A549 (cell line): ENCODE data around the gene ITGB7. TPM values are rescaled to one million over a fixed set of nuclear protein-coding genes. Genes with fewer than 3 reads are reported as not detected.

Source experiments
- ATAC-seq, 2 experiments: fragments of 200-7000 bp in 1 of 2; fragments of >200 bp in 1 of 2; cut with Nextera tagmentation in 1 of 2; cut with Tn5 transposase in 1 of 2; 3 replicates each; pipeline versions ENCODE4 v1.8.0 to v1.9.1; 2018 to 2020; ENCODE audit warnings: mild to moderate bottlenecking in 1 of 2, moderate library complexity in 1 of 2
- CTCF ChIA-PET: fragments of 300-600 bp; sonication (Branson Sonifier 250); formaldehyde crosslinking; extraction: SDS; loops from one replicate; lab custom pipeline; 2021; ENCODE audit warnings: antibody characterized with exemption, inconsistent platforms; lab: Yijun Ruan, JAX
- POLR2A ChIA-PET: fragments of 350-600 bp; formaldehyde crosslinking; extraction: SDS; loops from one replicate; lab custom pipeline; 2021; ENCODE audit warnings: antibody characterized with exemption, inconsistent platforms; lab: Yijun Ruan, JAX
- DNase-seq, 2 experiments: peaks; one replicate each; pipeline versions ENCODE4 v3.0.0 to v3.0.0-alpha.2; 2011 to 2016; ENCODE audit warnings: low read depth in 1 of 2, low spot score in 1 of 2
- FAIRE-seq: peaks from 2 replicates; lab custom pipeline; 2011; peaks lifted over from hg19 to GRCh38; lab: Jason Lieb, UNC
- H3K27ac ChIP-seq, 2 experiments: fragments of >200 bp; sonication (Bioruptor Twin); formaldehyde crosslinking; 3 replicates each; pipeline ENCODE4 v1.5.1; 2016 to 2017
- H3K4me1 ChIP-seq: fragments of >200 bp; sonication (Bioruptor Twin); formaldehyde crosslinking; 3 replicates; pipeline ENCODE4 v1.6.1; 2016
- H3K4me2 ChIP-seq: fragments of >200 bp; sonication (Bioruptor Twin); formaldehyde crosslinking; 3 replicates; pipeline ENCODE4 v1.6.1; 2016
- H3K4me3 ChIP-seq: fragments of >200 bp; sonication (Bioruptor Twin); formaldehyde crosslinking; 3 replicates; pipeline ENCODE4 v1.5.1; 2016
- H3K9me3 ChIP-seq: fragments of >200 bp; sonication (Bioruptor Twin); formaldehyde crosslinking; 3 replicates; pipeline ENCODE4 v1.6.1; 2016
- CHD2 ChIP-seq: fragments of 150-350 bp; IDR thresholded peaks from 2 replicates; pipeline ENCODE4 v1.6.1; 2014; ENCODE audit warnings: low read length; ENCODE audit not compliant: partially characterized antibody
- FOSL2 ChIP-seq, 2 experiments: fragments of 450-650 bp in 1 of 2; fragments of >200 bp in 1 of 2; sonication (Bioruptor Twin) in 1 of 2; formaldehyde crosslinking; IDR thresholded peaks; 2 replicates each; pipeline versions ENCODE4 v1.5.0 to v1.6.1; 2016 to 2020; ENCODE audit warnings: mild to moderate bottlenecking in 1 of 2, moderate library complexity in 1 of 2
- GATA3 ChIP-seq: IDR thresholded peaks from 2 replicates; pipeline ENCODE4 v1.6.1; 2012; ENCODE audit warnings: borderline replicate concordance
- HDAC2 ChIP-seq: fragments of 200-600 bp; sonication (generic); IDR thresholded peaks from 2 replicates; pipeline ENCODE4 v1.6.1; 2016
- JUN ChIP-seq, 2 experiments: fragments of >200 bp; sonication (Bioruptor Twin); formaldehyde crosslinking; IDR thresholded peaks; 2 replicates in 1 of 2; 3 replicates in 1 of 2; pipeline ENCODE4 v1.6.1; 2016 to 2017
- KDM1A ChIP-seq: fragments of 200-600 bp; sonication (generic); IDR thresholded peaks from 2 replicates; pipeline ENCODE4 v1.6.1; 2016; ENCODE audit warnings: low read depth, mild to moderate bottlenecking
- KDM5A ChIP-seq: fragments of 200-600 bp; sonication (generic); IDR thresholded peaks from 2 replicates; pipeline ENCODE4 v1.6.1; 2016; ENCODE audit warnings: antibody characterized with exemption, mild to moderate bottlenecking
- MAZ ChIP-seq: fragments of 150-350 bp; IDR thresholded peaks from 2 replicates; pipeline ENCODE4 v1.6.1; 2014; ENCODE audit warnings: antibody characterized with exemption, low read depth, low read length, borderline replicate concordance
- MYC ChIP-seq: IDR thresholded peaks from 2 replicates; pipeline ENCODE4 v1.6.1; 2012; ENCODE audit warnings: mild to moderate bottlenecking, inconsistent platforms, low read length, improper control_type of control experiment, borderline replicate concordance
- NR3C1 ChIP-seq: fragments of >200 bp; sonication (Bioruptor Twin); formaldehyde crosslinking; IDR thresholded peaks from 3 replicates; pipeline ENCODE4 v1.6.1; 2017
- PHF8 ChIP-seq: fragments of 200-600 bp; sonication (generic); IDR thresholded peaks from 2 replicates; pipeline ENCODE4 v1.6.1; 2016; ENCODE audit warnings: low read depth, mild to moderate bottlenecking, antibody characterized with exemption, moderate library complexity, borderline replicate concordance
- POLR2A ChIP-seq: IDR thresholded peaks from 2 replicates; pipeline ENCODE4 v1.6.1; 2012; ENCODE audit warnings: mild to moderate bottlenecking, low read length
- RAD21 ChIP-seq, 2 experiments: fragments of >200 bp in 1 of 2; sonication (Bioruptor Twin) in 1 of 2; formaldehyde crosslinking in 1 of 2; IDR thresholded peaks in 1 of 2; conservative IDR thresholded peaks in 1 of 2; 2 replicates in 1 of 2; 3 replicates in 1 of 2; pipeline ENCODE4 v1.6.1; 2012 to 2018; ENCODE audit warnings: inconsistent platforms in 1 of 2
- RFX5 ChIP-seq: fragments of 450-650 bp; IDR thresholded peaks from 2 replicates; pipeline ENCODE4 v1.7.1; 2014; ENCODE audit warnings: antibody characterized with exemption, mild to moderate bottlenecking, moderate library complexity
- TP53 ChIP-seq: fragments of 250-450 bp; sonication (Bioruptor Pico); IDR thresholded peaks from 2 replicates; pipeline ENCODE4 v1.5.0; 2021; ENCODE audit warnings: mild to moderate bottlenecking, moderate library complexity
- WGBS: methylation state at CpG from one replicate; pipeline ENCODE4 v1.1.6; 2017; ENCODE audit errors: missing lambda C conversion rate; 5-methylcytosine and 5-hydroxymethylcytosine counted together
- polyA plus RNA-seq, 4 experiments: library from polyadenylated mRNA; depleted of rRNA in 3 of 4; stranded (reverse); fragments of >200 nt; fragmentation: RNase III in 1 of 4; extraction: RNeasy Plus Mini Kit Qiagen cat#74134 plus additional on column Dnase treatment in 1 of 4; gene quantifications; 2 replicates in 3 of 4; 3 replicates in 1 of 4; pipeline ENCODE4 v1.2.3, GENCODE V29; 2011 to 2017
- TF ChIP-seq, protein P1 (sequence below): fragments of >200 bp; sonication (Bioruptor Twin); formaldehyde crosslinking; IDR thresholded peaks from 3 replicates; pipeline ENCODE4 v1.6.1; 2016
- TF ChIP-seq, protein P2 (sequence below): IDR thresholded peaks from 2 replicates; pipeline ENCODE4 v1.6.1; 2012
- TF ChIP-seq, protein P3 (sequence below): IDR thresholded peaks from 2 replicates; pipeline ENCODE4 v1.6.1; 2012; ENCODE audit warnings: low read depth, borderline replicate concordance
- TF ChIP-seq, protein P4 (sequence below): fragments of 250-450 bp; sonication (Bioruptor Pico); IDR thresholded peaks from 2 replicates; pipeline ENCODE4 v1.5.0; 2020; ENCODE audit warnings: low read depth, mild to moderate bottlenecking, moderate library complexity
- TF ChIP-seq, protein P5 (sequence below): IDR thresholded peaks from 2 replicates; pipeline ENCODE4 v1.6.1; 2012

ITGB7 gene
- polyA plus RNA-seq, 2 of the 4 experiments (the other 2 are of a cell fraction), result 0.54 to 0.56 TPM

DNA sequence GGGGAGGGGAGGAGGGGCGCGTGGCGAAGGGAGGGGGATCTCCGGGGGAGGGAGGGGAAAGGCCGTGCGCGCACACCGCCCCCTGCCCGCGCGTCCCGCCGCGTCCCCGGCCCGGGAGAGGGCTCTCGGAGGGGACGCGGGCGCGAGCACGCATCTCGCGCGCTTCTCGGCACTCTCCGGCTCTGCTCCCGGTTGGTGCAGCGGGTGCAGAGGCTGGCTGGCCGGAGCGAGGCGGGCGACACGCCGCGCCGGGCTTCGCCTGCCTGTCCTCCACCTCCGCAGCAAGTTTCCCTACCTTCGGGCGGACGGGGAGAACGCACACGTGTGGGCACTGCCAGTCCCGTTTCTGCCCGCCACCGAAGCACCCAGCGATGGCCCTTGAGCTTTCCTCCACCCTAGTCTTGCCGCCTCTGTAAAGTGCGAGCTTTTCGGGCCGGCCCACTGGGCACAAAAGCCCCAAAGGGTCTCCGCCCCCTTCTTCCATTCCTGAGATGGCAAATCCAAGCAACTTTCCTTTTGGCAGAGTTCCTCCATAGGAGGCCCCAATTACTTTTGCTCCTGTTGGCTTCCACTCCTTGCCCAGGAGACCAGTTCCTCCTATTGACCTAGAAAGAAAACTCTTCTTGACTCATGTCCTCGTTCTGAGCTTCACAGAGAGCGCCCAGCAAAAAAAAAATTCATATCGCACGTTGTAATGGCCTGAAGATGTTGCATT is 26.0 kb downstream of the ITGB7 start:
- Histone ChIP-seq H3K4me2 (peak overlapping the region; percentile 82), H3K27ac (peak overlapping the region; percentile 92 to 93), H3K4me1 (peaks cover 32% of the 10 kb centered on the region), H3K9me3 (no peaks in the 10 kb centered on the region), H3K4me3 (peak overlapping the region; percentile 76)
- ATAC-seq (peak; percentile 76 to 87), FAIRE-seq (no peak), DNase-seq (peak; percentile 88 to 91)
- 4% methylated on average over 41 of the region's 57 CpGs for WGBS
- ChIA-PET POLR2A (interaction anchor here (0.6 to 2.3 kb wide), 18 partner anchors 10 to 198 kb away, joined by 3 to 33 read pairs (median 6); partner anchors contain the start of genes MYG1, PFDN5 and SPRYD3), CTCF (interaction anchor here (0.6 to 36.2 kb wide), 9 partner anchors 17 to 116 kb away, joined by 3 to 646 read pairs (median 6); partner anchors contain the start of gene ITGB7)
- TF ChIP-seq FOSL2 (IDR thresholded peaks at IDR 0.05) (no peak), FOSL2 (CRISPR knock-in tag; IDR thresholded peaks at IDR 0.05) (0 out of 2 replicates have a peak, but pooled peaks have one; percentile 2), POLR2A (peak; percentile 87), TP53 (CRISPR knock-in tag) (0 out of 2 replicates have a peak, but pooled peaks have one; percentile 44), JUN (IDR thresholded peaks at IDR 0.05) (peak in 1 of 2 experiments; percentile 46; a peak in 1 of 5 replicates), KDM5A (peak; percentile 38; the same call in 1 of the 2 replicates), NR3C1 (no peak), PHF8 (no peak)
- TF ChIP-seq, protein P1, sequence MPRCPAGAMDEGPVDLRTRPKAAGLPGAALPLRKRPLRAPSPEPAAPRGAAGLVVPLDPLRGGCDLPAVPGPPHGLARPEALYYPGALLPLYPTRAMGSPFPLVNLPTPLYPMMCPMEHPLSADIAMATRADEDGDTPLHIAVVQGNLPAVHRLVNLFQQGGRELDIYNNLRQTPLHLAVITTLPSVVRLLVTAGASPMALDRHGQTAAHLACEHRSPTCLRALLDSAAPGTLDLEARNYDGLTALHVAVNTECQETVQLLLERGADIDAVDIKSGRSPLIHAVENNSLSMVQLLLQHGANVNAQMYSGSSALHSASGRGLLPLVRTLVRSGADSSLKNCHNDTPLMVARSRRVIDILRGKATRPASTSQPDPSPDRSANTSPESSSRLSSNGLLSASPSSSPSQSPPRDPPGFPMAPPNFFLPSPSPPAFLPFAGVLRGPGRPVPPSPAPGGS, result no peak; the same call in 2 of the 3 replicates

DNA sequence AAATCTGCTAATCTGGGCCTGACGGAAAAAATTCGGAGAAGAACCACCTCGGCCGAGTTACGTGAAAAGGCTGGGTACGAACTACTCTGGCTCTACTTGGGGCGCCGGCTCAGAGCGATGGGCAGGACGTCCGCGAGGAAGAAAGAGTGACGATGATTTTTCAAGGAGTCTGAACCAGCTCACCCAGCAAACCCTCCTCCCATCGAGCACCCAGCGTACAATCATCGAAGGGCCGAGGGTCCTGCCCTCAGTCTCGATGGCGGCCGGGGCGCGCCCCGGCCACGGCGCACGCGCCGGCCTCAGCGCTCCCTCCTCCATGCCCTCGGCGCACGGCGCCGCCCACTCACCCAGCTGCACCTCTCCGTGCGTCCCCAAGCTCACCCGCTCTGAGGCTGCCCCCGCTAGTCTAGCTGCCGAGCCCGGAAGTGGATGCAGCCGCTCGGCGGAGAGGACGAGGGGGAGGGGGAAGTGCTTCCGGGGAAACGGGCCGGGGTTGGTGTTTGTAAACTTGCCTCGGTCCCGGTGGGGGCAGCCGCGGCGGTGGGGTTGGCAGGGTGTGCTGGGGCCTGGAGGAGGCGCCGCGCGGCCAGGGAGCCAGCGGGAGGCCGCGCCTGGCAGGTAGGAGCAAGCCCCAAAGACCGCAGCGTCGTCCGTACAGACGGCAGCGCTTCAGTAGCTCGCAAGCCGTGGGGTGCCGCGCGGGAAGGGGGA is 26.7 kb downstream of the ITGB7 start, which contains the start of the genes CSAD and ZNF740:
CSAD (minus strand) TSS at position 706 of the 711 bp plus-strand sequence. CDS start 7,455 bp downstream, outside the sequence.
ZNF740 (plus strand) TSS at position 503 of the 711 bp plus-strand sequence. CDS start 1,262 bp downstream, outside the sequence.
- peak; percentile 69; the same call in 1 of the 2 replicates for TF ChIP-seq MYC
- 0 out of 5 replicates have a peak, but pooled peaks of 1 of the 2 experiments have one; percentile 14 for TF ChIP-seq RAD21 (conservative IDR thresholded peaks at IDR 0.05 in 1 of 2, IDR thresholded peaks at IDR 0.05 in 1 of 2)
- TF ChIP-seq GATA3, result peak; percentile 36
- TF ChIP-seq CHD2, result peak; percentile 72
- peak; percentile 90 for TF ChIP-seq POLR2A
- TF ChIP-seq, protein P2, sequence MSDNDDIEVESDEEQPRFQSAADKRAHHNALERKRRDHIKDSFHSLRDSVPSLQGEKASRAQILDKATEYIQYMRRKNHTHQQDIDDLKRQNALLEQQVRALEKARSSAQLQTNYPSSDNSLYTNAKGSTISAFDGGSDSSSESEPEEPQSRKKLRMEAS, result peak; percentile 77
- no peak for TF ChIP-seq FOSL2 (IDR thresholded peaks at IDR 0.05)
- TF ChIP-seq FOSL2 (CRISPR knock-in tag; IDR thresholded peaks at IDR 0.05), result no peak
- TF ChIP-seq MAZ, result peak; percentile 76; the same call in 1 of the 2 replicates
- no peak for TF ChIP-seq RFX5
- TF ChIP-seq KDM1A, result no peak
- TF ChIP-seq JUN (IDR thresholded peaks at IDR 0.05), result peak; percentile 93
- TF ChIP-seq, protein P1, result peak; percentile 59; the same call in 2 of the 3 replicates
- TF ChIP-seq, protein P3, sequence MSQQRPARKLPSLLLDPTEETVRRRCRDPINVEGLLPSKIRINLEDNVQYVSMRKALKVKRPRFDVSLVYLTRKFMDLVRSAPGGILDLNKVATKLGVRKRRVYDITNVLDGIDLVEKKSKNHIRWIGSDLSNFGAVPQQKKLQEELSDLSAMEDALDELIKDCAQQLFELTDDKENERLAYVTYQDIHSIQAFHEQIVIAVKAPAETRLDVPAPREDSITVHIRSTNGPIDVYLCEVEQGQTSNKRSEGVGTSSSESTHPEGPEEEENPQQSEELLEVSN, result peak; percentile 87
- no peak for TF ChIP-seq HDAC2
- TF ChIP-seq PHF8, result peak; percentile 49; the same call in 1 of the 2 replicates
- TF ChIP-seq, protein P4, sequence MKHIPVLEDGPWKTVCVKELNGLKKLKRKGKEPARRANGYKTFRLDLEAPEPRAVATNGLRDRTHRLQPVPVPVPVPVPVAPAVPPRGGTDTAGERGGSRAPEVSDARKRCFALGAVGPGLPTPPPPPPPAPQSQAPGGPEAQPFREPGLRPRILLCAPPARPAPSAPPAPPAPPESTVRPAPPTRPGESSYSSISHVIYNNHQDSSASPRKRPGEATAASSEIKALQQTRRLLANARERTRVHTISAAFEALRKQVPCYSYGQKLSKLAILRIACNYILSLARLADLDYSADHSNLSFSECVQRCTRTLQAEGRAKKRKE (CRISPR knock-in tag), result 0 out of 2 replicates have a peak, but pooled peaks have one; percentile 7
- TF ChIP-seq, protein P5, sequence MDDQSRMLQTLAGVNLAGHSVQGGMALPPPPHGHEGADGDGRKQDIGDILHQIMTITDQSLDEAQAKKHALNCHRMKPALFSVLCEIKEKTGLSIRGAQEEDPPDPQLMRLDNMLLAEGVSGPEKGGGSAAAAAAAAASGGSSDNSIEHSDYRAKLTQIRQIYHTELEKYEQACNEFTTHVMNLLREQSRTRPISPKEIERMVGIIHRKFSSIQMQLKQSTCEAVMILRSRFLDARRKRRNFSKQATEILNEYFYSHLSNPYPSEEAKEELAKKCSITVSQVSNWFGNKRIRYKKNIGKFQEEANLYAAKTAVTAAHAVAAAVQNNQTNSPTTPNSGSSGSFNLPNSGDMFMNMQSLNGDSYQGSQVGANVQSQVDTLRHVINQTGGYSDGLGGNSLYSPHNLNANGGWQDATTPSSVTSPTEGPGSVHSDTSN, result peak; percentile 60; the same call in 1 of the 2 replicates
- peak within 1 kb of the TSS; percentile 92 to 93 for H3K27ac ChIP-seq
- ATAC-seq, result peak; percentile 97 to 98
- ChIA-PET POLR2A (interaction anchor here (0.6 to 2.3 kb wide), 20 partner anchors 9 to 198 kb away, joined by 3 to 33 read pairs (median 4); partner anchors contain the start of genes MYG1, PFDN5, SOAT2 and SPRYD3), CTCF (interaction anchor here (0.9 to 36.2 kb wide), 6 partner anchors 18 to 115 kb away, joined by 3 to 646 read pairs (median 14); partner anchors contain the start of gene ITGB7)
- H3K4me3 ChIP-seq, result peak within 1 kb of the TSS; percentile 76
- FAIRE-seq, result no peak
- H3K4me2 ChIP-seq, result peak within 1 kb of the TSS; percentile 98
- WGBS, result 1% methylated on average over 33 of the region's 70 CpGs
- no peaks in the 10 kb centered on the region for H3K9me3 ChIP-seq
- H3K4me1 ChIP-seq, result peaks cover 39% of the 10 kb centered on the region
- DNase-seq, result peak; percentile 98 to 99
